ENCODE results near the gene BBS12.

Gene BBS12

GRCh38 chr4:122732329-122733026 lies at the start of gene BBS12:
BBS12 (plus strand) TSS chr4:122732704; CDS start chr4:122741893, 9,189 bp downstream.
- DNase-seq: peak; percentile 94 to 96

DNA sequence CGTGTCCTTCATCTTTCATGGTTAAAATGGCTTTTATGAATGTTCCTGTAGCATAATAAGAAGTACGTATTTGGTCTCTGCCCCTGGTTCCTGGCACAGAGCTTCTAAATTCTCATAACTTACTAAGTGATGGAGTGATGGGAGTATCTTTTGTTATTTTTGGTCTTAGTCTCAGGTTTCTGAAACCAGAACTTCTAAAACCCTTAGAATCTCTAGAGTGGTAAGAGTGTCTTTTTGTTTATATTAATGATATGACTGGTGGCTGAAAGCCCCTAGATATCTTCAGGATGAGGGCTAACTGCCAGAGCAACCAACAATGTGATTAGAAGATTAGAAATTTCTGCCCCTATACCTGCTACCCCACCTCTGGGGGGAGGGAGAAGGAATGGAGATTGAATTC lies 45.8 kb upstream of the BBS12 start:
- no peak for DNase-seq

DNA sequence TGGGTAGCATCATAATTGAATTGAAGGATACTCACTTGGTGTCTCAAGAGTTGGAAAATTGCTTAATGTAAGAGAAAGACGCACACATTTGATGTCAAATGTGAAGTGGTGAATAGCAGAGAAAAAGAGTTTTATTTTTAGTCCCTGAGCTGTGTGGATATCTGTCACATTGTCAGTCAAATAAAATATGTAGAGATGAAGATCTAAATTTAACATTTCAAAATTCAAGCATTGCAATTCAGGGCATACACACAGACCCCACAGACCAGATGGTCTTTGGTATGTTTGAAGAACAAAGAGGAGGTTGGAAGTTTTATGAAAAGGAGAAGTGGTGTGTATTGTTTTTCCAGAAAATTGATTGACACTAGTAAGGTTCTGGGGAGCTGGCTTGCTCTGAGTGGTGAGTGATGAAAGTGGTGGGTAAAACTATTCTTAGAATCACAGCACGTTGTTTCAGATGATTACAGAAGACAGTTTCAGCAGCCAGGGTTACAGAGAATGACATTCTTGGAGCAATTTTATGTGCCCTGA lies 44.9 kb upstream of the BBS12 start:
- DNase-seq: no peak

DNA sequence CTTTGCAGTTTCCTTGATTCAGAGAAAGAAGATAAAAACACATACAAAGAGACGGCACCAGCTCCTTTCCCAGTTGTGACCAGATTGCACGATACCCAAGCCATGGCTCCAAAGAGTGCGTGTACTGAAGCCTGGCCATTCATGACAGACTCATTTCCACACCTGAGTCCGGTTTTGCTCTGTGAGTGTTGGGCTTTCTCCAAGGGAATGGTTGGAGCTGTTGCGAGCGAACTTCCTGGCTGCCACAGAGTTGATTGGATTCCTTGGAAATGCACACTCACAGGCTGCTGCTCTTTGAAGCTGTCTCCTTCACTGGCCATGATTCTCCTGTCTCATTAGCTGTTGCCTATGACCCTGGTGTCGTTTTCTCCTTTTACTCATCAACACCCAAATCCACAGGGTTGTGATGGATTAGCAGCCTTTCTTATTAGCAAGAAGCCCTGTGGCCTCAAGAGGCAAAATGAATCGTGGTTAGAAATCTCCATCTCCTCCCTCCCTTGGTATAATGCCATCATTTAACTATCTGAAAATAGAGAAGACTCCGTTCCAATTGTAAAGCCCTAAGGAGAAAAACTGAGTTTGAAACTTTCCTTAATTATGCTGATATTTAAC lies 43.9 kb upstream of the BBS12 start:
- DNase-seq: no peak

GRCh38 chr4:122689972-122690371 lies 42.5 kb upstream of the BBS12 start:
- DNase-seq: no peak

- no peak for DNase-seq
Observed at GRCh38 chr4:122691988-122692387, 40.5 kb upstream of the BBS12 start.

DNA sequence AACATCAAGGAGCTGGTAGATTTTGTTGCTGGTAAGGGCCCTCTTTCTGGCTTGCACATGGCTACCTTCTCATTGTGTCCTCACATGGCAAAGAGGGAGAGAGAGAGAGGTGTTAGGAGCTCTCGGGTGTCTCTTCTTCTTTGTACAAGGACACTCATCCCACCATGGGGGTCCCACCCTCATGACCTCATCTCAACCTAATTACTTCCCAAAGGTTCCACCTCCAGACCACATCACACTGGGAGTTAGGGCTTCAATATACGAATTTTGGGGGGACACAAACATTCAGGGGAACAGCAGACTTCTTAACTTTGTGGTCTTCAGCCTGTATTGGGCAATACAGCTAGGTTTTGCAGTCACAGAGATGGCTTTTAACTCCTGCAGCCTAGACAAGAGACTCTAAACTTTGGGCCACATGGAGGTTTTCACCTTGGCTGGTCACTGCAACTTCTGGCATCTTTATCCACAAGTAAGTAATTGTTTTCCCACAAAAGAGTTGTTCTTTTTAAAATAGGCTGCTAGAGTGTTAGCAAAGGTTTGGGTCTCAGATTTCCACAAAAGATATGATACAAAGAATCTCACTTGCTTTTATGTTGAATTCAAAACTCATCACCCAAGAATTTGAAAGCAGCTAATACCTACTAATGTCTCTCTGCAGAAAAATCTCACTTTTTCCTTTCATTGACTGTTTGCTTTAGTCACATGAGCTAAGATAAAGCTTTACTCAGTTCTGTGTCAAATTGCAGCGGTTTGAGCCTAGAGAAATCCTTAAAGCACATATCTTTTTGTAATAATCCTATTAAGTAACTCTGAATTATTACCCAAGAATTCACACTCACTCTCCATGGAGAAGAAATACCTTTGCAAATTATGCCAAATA lies 39.6 kb upstream of the BBS12 start:
- DNase-seq: no peak

DNA sequence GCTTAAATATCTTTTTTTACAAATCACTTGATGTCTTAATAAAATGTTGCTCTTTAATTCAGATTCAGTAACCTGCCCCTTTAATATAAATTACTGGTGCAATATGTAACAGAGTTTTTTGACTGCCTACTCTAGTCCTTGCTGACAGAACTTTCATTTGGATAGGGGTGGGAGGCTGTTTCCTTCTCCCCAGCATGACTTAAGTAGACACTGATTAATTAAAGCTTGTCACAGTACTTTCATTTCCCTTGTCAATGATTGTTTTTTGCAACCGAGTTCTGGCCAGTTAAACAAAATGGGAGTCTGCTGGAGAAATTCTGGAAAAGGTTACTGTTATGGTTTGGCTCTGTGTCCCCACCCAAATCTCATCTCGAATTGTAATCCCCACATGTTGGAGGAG lies 37.3 kb upstream of the BBS12 start:
- no peak for DNase-seq

GRCh38 chr4:122700178-122700725 lies 32.3 kb upstream of the BBS12 start:
- DNase-seq: no peak

GRCh38 chr4:122701061-122701460 lies 31.4 kb upstream of the BBS12 start:
- no peak for DNase-seq

DNA sequence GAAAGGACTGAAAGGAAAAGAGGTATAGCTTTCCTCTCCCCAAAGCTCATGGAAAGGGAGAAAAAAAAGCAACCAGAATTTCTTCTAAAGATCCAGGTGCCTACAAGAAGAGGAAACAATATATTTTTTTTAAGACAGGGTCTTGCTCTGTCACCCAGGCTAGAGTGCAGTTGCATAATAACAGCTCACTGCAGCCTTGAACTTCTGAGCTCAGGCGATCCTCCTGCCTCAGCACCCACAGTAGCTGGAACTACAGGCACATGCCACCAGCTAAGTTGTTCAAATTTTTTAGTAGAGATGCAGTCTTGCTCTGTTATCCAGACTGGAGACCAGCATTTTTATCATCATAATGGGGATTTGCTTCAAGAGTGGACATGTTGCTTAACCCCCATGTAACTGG lies 30.5 kb upstream of the BBS12 start:
- no peak for DNase-seq

- no peak for DNase-seq
Observed at GRCh38 chr4:122702939-122703338, 29.6 kb upstream of the BBS12 start.

GRCh38 chr4:122703868-122704267 lies 28.6 kb upstream of the BBS12 start:
- no peak for DNase-seq

- DNase-seq: no peak
Observed at GRCh38 chr4:122705009-122705408, 27.5 kb upstream of the BBS12 start.

GRCh38 chr4:122705547-122706117 lies 26.9 kb upstream of the BBS12 start:
- no peak for DNase-seq

- no peak for DNase-seq
Observed at GRCh38 chr4:122706511-122706910, 26.0 kb upstream of the BBS12 start.

- DNase-seq: no peak
Observed at GRCh38 chr4:122707497-122707896, 25.0 kb upstream of the BBS12 start.

GRCh38 chr4:122709236-122709635 lies 23.3 kb upstream of the BBS12 start:
- DNase-seq: no peak

DNA sequence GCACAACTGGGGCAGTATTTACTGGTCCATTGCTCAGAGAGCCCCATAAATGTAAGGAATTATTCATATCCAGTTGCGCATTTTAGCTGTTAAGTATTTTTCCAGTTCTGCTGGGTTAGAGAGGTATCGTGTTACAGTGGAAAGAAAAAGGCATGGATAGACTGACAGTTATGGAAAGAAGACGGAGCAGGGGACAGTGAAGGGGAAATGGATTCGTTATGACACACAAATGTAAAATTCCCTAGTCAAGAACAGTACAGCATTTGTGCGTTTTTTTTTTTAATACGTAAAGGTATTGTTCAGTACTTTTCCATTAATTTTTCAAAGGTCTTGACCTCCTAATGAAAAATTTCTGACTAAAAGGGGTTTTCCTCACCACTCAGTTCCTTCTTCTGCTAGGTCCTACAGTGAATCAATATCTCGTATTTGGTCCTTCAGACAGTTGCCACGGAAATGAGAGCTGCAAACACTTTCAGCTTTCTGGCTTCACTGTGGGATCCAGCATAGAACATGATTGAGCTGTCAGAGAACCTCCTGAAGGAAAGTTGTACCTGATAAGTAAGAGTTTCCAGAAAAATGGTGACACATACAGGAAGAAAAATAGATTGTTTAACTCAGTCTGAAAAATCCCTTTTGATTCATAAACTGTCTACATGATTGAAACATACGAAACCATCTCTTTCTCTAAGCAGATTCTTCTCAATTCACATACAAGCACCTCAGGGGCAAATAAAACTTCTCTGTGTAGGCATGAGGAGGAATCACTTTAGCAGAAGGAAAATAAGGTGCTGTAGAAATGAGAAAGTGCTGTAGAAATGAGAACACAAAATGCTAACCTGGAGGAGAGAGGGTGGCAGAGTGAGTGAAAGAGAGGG lies 21.8 kb upstream of the BBS12 start:
- DNase-seq: no peak

DNA sequence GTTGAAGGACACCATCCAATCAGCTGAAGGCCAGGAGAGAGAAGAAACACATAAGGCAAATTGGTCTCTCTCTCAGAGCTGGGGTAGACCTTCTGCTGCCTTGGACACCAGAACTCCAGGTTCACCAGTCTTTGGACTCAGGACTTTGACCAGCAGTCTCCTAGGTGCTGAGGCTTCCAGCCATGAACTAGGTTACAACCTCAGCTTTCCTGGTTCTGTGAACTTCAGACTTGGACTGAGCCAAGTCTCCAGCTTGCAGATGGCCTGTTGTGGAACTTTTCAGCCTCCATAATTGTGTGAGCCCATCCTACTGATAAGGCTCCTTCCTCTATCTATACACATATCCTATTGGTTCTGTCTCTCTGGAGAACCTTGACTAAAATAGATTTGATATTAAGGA lies 20.6 kb upstream of the BBS12 start:
- DNase-seq: no peak

DNA sequence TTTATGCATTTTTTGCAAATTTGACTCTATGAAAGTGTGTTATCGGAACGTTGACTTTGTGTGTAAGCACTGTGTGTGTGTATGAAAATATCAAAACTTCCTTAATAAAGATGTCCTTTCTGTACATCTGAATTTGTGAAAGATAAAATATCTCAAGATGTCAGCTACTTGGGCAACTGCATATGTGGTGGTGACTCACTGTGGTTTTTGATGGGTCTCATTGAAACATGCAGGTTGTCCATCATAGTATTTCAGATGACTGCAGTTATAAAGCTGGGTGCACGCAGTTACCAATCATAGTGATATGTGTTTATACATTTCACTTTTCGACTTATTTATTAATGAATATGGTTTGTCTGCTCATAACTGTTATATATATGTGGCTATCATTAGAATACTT lies 19.7 kb upstream of the BBS12 start:
- no peak for DNase-seq

DNA sequence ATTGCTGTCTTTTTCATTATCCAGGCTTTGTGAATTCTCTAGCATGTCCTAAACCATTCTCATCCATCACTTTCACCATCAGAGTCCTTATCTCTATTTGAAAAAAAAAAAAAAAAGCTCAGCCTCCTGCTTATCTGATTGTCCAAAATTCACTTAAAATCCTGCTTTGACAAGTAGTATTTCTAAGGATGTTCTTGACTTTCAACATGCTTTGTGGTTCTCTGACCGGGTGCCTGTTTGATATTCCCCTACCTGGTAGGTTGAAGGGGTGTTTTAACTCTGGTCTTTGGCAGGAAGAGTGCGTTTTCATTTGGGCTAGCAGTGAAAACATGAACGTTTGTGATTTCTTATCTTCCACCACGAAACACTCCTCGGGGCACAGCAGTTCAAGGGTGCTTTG lies 17.3 kb upstream of the BBS12 start:
- no peak for DNase-seq
